ENCODE data around the gene SLC10A3. TPM values are rescaled to one million over a fixed set of nuclear protein-coding genes. Genes with fewer than 3 reads are reported as not detected.

The SLC10A3 gene
- total and polyA plus RNA-seq, 10 of the 15 experiments (the other 5 are each of a cell fraction or from before 2014, with no cell fraction given) = 1.7 to 23.5 (median 11.0) TPM

DNA sequence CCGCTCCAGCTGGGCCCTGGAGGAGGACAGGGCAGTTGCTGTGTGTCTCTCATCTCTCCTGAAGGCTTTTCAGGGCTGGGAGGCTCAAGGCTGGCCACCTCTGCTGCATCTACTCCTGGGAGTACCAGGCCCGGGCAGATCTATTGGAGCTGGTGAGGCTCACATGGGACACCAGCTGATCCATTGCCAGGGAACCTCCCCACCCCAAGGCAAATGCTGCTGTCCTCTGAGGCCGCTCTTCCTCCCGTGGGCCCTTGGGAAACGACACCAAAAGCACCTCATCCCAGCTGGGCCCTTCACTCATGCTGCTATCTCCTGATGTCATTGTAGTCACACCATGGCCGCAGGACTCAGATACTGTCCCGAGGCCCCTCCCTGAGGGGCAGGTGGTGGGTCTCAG is 7.6 kb downstream of the SLC10A3 start:
- no peaks in the 10 kb centered on the region for H3K27me3 ChIP-seq (replicated peaks in 1 of 2; ENCODE audit: control insufficient read depth in 2 of 2, insufficient read depth in 2 of 2, low read length in 1 of 2)
- peaks cover 0 to 2% of the 10 kb centered on the region in 2 experiments; a peak in 2 of 4 replicates for H3K36me3 ChIP-seq (ENCODE audit: control insufficient read depth in 2 of 2, insufficient read depth in 2 of 2, low read length in 1 of 2)
- no peak overlapping the region for H3K9ac ChIP-seq (ENCODE audit: control insufficient read depth, insufficient read depth, low read length)
- H3K4me2 ChIP-seq (ENCODE audit: control insufficient read depth, insufficient read depth) = no peak overlapping the region
- FAIRE-seq (no peak), DNase-seq (ENCODE audit: low read depth, low spot score) (no peak), ATAC-seq (no peak)
- in situ Hi-C loops (cut with MboI) (no loop called here), intact Hi-C loops (cut with micrococcal nuclease; ENCODE audit: unreplicated experiment) (no loop called here)
- H4K20me1 ChIP-seq (ENCODE audit: control insufficient read depth, insufficient read depth) = no peaks in the 10 kb centered on the region
- H3K4me1 ChIP-seq (ENCODE audit: control insufficient read depth, insufficient read depth, low read length) = peaks cover 8% of the 10 kb centered on the region; the same call in 1 of the 2 replicates
- WGBS (ENCODE audit: insufficient coverage, insufficient replicate concordance, low lambda C conversion rate, missing lambda C conversion rate) = 48% methylated on average over 6 of the region's 7 CpGs
- BruUV-seq (replicated peaks) = no TSS peak
- no peak overlapping the region for H3K27ac ChIP-seq (ENCODE audit: control insufficient read depth, insufficient read depth)
- H2AFZ ChIP-seq (ENCODE audit: control insufficient read depth, low read depth, low read length) = no peak overlapping the region
- ChIA-PET SMC1A (ENCODE audit: uncharacterized antibody, unreplicated experiment) (interaction anchor here (0.6 kb wide), 1 partner anchor 26 kb away, joined by 3 read pairs; no protein-coding TSS in a partner anchor), RAD21 (ENCODE audit: unreplicated experiment) (no interaction called here), CTCF (interaction anchor here (0.9 kb wide), 1 partner anchor 109 kb away, joined by 4 read pairs; no protein-coding TSS in a partner anchor), POLR2A (interaction anchor here (1.6 kb wide), 1 partner anchor 71 kb away, joined by 4 read pairs; no protein-coding TSS in a partner anchor)
- no peaks in the 10 kb centered on the region; the same call in 2 of the 3 replicates for H3K9me3 ChIP-seq (replicated peaks; ENCODE audit: control insufficient read depth, insufficient read depth, low read length)
- H3K4me3 ChIP-seq = no peak overlapping the region
- peaks cover 16% of the 10 kb centered on the region for H3K79me2 ChIP-seq (ENCODE audit: control insufficient read depth, insufficient read depth, low read length)
- TF ChIP-seq NFYB (IDR thresholded peaks at IDR 0.05; ENCODE audit: insufficient read depth, low read depth, low read length) (no peak), SREBF1 (IDR thresholded peaks at IDR 0.05; ENCODE audit: low read length) (no peak), CREM (IDR thresholded peaks at IDR 0.05; ENCODE audit: low read depth) (no peak), FOS (IDR thresholded peaks at IDR 0.05; ENCODE audit: borderline replicate concordance, extremely low read depth, insufficient read length) (no peak), BMI1 (IDR thresholded peaks at IDR 0.05; ENCODE audit: borderline replicate concordance) (no peak), JUNB (IDR thresholded peaks at IDR 0.05) (no peak), BCL11A (IDR thresholded peaks at IDR 0.05; ENCODE audit: low read depth, low read length) (no peak), ETV6 (conservative IDR thresholded peaks at IDR 0.05 in 1 of 2, IDR thresholded peaks at IDR 0.05 in 1 of 2; ENCODE audit: borderline replicate concordance in 1 of 2, low read depth in 1 of 2) (no peak), SIX5 (IDR thresholded peaks at IDR 0.05; ENCODE audit: low read depth, low read length, severe bottlenecking) (no peak), IRF4 (IDR thresholded peaks at IDR 0.05; ENCODE audit: low read depth, low read length) (no peak), PAX5 (IDR thresholded peaks at IDR 0.05; ENCODE audit: borderline replicate concordance, low read depth, low read length) (no peak), WRNIP1 (IDR thresholded peaks at IDR 0.05; ENCODE audit: borderline replicate concordance, low read depth, low read length) (no peak), SMAD5 (IDR thresholded peaks at IDR 0.05; ENCODE audit: low read depth) (no peak)
- TF ChIP-seq, protein P1, sequence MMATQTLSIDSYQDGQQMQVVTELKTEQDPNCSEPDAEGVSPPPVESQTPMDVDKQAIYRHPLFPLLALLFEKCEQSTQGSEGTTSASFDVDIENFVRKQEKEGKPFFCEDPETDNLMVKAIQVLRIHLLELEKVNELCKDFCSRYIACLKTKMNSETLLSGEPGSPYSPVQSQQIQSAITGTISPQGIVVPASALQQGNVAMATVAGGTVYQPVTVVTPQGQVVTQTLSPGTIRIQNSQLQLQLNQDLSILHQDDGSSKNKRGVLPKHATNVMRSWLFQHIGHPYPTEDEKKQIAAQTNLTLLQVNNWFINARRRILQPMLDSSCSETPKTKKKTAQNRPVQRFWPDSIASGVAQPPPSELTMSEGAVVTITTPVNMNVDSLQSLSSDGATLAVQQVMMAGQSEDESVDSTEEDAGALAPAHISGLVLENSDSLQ (IDR thresholded peaks at IDR 0.05) = no peak
- TF ChIP-seq, protein P2, sequence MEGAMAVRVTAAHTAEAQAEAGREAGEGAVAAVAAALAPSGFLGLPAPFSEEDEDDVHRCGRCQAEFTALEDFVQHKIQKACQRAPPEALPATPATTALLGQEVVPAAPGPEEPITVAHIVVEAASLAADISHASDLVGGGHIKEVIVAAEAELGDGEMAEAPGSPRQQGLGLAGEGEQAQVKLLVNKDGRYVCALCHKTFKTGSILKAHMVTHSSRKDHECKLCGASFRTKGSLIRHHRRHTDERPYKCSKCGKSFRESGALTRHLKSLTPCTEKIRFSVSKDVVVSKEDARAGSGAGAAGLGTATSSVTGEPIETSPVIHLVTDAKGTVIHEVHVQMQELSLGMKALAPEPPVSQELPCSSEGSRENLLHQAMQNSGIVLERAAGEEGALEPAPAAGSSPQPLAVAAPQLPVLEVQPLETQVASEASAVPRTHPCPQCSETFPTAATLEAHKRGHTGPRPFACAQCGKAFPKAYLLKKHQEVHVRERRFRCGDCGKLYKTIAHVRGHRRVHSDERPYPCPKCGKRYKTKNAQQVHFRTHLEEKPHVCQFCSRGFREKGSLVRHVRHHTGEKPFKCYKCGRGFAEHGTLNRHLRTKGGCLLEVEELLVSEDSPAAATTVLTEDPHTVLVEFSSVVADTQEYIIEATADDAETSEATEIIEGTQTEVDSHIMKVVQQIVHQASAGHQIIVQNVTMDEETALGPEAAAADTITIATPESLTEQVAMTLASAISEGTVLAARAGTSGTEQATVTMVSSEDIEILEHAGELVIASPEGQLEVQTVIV (IDR thresholded peaks at IDR 0.05; ENCODE audit: borderline replicate concordance, partially characterized antibody) = no peak
- TF ChIP-seq, protein P3, sequence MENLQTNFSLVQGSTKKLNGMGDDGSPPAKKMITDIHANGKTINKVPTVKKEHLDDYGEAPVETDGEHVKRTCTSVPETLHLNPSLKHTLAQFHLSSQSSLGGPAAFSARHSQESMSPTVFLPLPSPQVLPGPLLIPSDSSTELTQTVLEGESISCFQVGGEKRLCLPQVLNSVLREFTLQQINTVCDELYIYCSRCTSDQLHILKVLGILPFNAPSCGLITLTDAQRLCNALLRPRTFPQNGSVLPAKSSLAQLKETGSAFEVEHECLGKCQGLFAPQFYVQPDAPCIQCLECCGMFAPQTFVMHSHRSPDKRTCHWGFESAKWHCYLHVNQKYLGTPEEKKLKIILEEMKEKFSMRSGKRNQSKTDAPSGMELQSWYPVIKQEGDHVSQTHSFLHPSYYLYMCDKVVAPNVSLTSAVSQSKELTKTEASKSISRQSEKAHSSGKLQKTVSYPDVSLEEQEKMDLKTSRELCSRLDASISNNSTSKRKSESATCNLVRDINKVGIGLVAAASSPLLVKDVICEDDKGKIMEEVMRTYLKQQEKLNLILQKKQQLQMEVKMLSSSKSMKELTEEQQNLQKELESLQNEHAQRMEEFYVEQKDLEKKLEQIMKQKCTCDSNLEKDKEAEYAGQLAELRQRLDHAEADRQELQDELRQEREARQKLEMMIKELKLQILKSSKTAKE (IDR thresholded peaks at IDR 0.05; ENCODE audit: low read depth, poor library complexity, severe bottlenecking) = no peak
- TF ChIP-seq, protein P4, sequence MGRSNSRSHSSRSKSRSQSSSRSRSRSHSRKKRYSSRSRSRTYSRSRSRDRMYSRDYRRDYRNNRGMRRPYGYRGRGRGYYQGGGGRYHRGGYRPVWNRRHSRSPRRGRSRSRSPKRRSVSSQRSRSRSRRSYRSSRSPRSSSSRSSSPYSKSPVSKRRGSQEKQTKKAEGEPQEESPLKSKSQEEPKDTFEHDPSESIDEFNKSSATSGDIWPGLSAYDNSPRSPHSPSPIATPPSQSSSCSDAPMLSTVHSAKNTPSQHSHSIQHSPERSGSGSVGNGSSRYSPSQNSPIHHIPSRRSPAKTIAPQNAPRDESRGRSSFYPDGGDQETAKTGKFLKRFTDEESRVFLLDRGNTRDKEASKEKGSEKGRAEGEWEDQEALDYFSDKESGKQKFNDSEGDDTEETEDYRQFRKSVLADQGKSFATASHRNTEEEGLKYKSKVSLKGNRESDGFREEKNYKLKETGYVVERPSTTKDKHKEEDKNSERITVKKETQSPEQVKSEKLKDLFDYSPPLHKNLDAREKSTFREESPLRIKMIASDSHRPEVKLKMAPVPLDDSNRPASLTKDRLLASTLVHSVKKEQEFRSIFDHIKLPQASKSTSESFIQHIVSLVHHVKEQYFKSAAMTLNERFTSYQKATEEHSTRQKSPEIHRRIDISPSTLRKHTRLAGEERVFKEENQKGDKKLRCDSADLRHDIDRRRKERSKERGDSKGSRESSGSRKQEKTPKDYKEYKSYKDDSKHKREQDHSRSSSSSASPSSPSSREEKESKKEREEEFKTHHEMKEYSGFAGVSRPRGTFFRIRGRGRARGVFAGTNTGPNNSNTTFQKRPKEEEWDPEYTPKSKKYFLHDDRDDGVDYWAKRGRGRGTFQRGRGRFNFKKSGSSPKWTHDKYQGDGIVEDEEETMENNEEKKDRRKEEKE (IDR thresholded peaks at IDR 0.05) = no peak

All from GM12878 (cell line).